ENCODE data around the gene UGT1A10. TPM values are rescaled to one million over a fixed set of nuclear protein-coding genes. Genes with fewer than 3 reads are reported as not detected.

UGT1A10 gene
- total RNA-seq, 1 donor from 2014 or later = not detected

DNA sequence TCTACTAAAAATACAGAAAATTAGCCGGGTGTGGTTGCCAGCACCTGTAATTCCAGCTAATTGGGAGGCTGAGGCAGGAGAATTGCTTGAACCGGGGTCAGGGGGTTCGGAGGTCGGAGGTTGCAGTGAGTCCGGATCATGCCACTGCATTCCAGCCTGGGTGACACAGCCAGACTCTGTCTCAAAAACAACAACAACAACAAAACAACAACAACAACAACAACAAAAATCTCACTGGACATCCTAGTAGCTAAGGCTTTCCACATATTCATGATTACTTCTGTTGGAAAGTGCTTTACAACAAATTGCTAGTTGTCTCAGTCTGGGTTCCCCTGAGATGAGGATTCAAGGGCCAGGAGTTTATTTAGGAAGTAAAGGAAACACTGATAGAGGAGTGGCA, 137.6 kb downstream of the UGT1A10 start:
- no peak for DNase-seq (ENCODE audit: extremely low spot score in 2 of 2)
- Histone ChIP-seq H3K4me1 (no peaks in the 10 kb centered on the region), H3K36me3 (no peaks in the 10 kb centered on the region), H3K9me3 (no peaks in the 10 kb centered on the region), H3K4me3 (no peak overlapping the region), H3K27me3 (no peaks in the 10 kb centered on the region), H3K27ac (no peak overlapping the region)
- intact Hi-C loops (cut with DNase I) = no loop called here
- TF ChIP-seq CTCF (IDR thresholded peaks at IDR 0.05) (no peak), POLR2AphosphoS5 (IDR thresholded peaks at IDR 0.05; ENCODE audit: insufficient read depth in 1 of 2, low read depth in 1 of 2) (no peak), POLR2A (IDR thresholded peaks at IDR 0.05) (no peak)

GRCh38 chr2:233775414-233775813, 139.2 kb downstream of the UGT1A10 start:
- no peak for DNase-seq (ENCODE audit: extremely low spot score in 2 of 2)
- TF ChIP-seq POLR2AphosphoS5 (IDR thresholded peaks at IDR 0.05; ENCODE audit: insufficient read depth in 1 of 2, low read depth in 1 of 2) = no peak
- TF ChIP-seq CTCF (IDR thresholded peaks at IDR 0.05) = no peak
- TF ChIP-seq POLR2A (IDR thresholded peaks at IDR 0.05) = no peak
- no peak overlapping the region for H3K27ac ChIP-seq
- intact Hi-C loops (cut with DNase I) = no loop called here
- H3K4me1 ChIP-seq = no peaks in the 10 kb centered on the region
- H3K27me3 ChIP-seq = no peaks in the 10 kb centered on the region
- H3K9me3 ChIP-seq = no peaks in the 10 kb centered on the region
- no peak overlapping the region for H3K4me3 ChIP-seq
- H3K36me3 ChIP-seq = no peaks in the 10 kb centered on the region

- no peaks in the 10 kb centered on the region for H3K36me3 ChIP-seq
- no peak for TF ChIP-seq CTCF (IDR thresholded peaks at IDR 0.05)
- DNase-seq (ENCODE audit: extremely low spot score in 2 of 2) = no peak
- no peaks in the 10 kb centered on the region for H3K27me3 ChIP-seq
- no peaks in the 10 kb centered on the region for H3K9me3 ChIP-seq
- no peak within 1 kb of the TSS for H3K27ac ChIP-seq
- H3K4me3 ChIP-seq = no peak within 1 kb of the TSS
- intact Hi-C loops (cut with DNase I) = no loop called here
- no peaks in the 10 kb centered on the region for H3K4me1 ChIP-seq
These were observed 141.8 kb downstream of the UGT1A10 start, which contains the start of gene MROH2A for GRCh38 chr2:233778030-233778429. TSS of gene MROH2A (plus strand) at chr2:233778330. CDS start at chr2:233779359, 1,029 bp downstream.

GRCh38 chr2:233779722-233780121, 143.5 kb downstream of the UGT1A10 start:
- H3K36me3 ChIP-seq = no peaks in the 10 kb centered on the region
- intact Hi-C loops (cut with DNase I) = no loop called here

DNA sequence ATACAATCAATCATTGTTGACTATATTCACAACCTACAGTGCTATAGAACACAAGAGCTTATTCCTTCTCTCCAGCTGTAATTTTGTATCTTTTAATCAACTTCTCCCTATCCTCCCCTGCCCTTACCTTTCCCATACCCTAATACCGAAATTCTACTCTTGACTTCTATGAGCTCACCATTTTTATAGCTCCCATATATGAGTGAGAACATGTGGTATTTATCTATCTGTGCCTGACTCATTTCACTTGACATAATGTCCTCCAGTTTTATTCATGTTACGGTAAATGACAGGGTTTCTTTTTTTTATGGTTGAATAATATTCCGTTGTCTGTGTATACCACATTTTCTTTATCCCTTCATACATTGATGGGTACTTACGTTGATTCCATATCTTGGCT, 144.5 kb downstream of the UGT1A10 start:
- DNase-seq (ENCODE audit: extremely low spot score in 2 of 2) = no peak
- no peak overlapping the region for H3K4me3 ChIP-seq
- H3K9me3 ChIP-seq = no peaks in the 10 kb centered on the region
- H3K27ac ChIP-seq = no peak overlapping the region
- H3K27me3 ChIP-seq = no peaks in the 10 kb centered on the region
- TF ChIP-seq CTCF (IDR thresholded peaks at IDR 0.05) = no peak
- TF ChIP-seq POLR2AphosphoS5 (IDR thresholded peaks at IDR 0.05; ENCODE audit: insufficient read depth in 1 of 2, low read depth in 1 of 2) = no peak
- TF ChIP-seq POLR2A (IDR thresholded peaks at IDR 0.05) = no peak
- no peaks in the 10 kb centered on the region for H3K36me3 ChIP-seq
- intact Hi-C loops (cut with DNase I) = no loop called here
- no peaks in the 10 kb centered on the region for H3K4me1 ChIP-seq

More at GRCh38 chr2:233779722-233780121, 143.5 kb downstream of the UGT1A10 start:
- Histone ChIP-seq H3K4me1 (no peaks in the 10 kb centered on the region), H3K27me3 (no peaks in the 10 kb centered on the region), H3K4me3 (no peak overlapping the region), H3K9me3 (no peaks in the 10 kb centered on the region), H3K27ac (no peak overlapping the region)
- TF ChIP-seq CTCF (IDR thresholded peaks at IDR 0.05) (no peak), POLR2AphosphoS5 (IDR thresholded peaks at IDR 0.05; ENCODE audit: insufficient read depth in 1 of 2, low read depth in 1 of 2) (no peak), POLR2A (IDR thresholded peaks at IDR 0.05) (no peak)
- no peak for DNase-seq (ENCODE audit: extremely low spot score in 2 of 2)

All from vagina (tissue), 2 donors.